ENCODE measurements around the gene CARD9.

The CARD9 gene

DNA sequence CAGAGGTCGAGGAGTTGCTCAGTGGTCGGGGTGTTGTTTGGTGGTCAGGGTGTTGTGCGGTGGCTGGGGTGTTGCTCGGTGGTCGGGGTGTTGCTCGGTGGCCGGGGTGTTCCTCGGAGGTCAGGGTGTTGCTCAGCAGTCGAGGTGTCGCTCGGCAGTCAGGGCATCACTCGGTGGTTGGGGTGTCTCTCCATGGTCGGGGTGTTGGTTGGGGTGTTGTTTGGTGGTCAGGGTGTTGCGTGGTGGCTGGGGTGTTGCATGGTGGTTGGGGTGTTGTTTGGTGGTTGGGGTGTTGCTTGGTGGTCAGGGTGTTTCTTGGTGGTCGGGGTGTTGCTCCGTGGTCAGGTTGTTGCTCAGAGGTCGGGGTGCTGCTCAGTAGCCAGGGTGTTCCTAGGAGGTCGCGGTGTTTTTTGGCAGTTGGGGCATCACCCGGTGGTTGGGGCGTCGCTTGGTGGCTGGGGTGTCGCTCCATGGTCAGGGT is 57.2 kb downstream of the CARD9 start:
- TF ChIP-seq CTCF (IDR thresholded peaks at IDR 0.05; ENCODE audit: low read depth, low read length, poor library complexity, severe bottlenecking) = no peak
- TF ChIP-seq EZH2phosphoT487 (IDR thresholded peaks at IDR 0.05; ENCODE audit: borderline replicate concordance, low read length) = no peak
- H3K4me2 ChIP-seq (ENCODE audit: low read length) = no peak overlapping the region

DNA sequence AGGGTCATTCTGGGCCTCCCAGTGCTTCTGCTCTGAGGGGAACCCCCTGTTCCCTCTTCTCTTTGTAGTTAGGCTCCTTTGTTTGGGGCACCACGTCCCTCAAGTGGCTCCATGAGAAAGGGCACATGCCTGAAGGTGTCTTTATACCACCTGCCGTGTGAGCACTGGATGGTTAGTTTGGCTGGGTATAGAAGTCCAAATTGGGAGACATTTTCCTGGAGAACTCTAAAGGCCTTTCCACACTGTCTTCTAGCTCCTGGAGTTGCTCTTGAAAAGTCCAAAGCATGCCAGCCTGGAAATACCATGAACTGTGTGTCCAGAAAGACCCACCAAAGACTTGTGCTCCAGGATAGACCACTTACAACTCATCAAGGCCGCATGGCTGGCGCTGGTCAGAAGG is 58.5 kb downstream of the CARD9 start:
- no peak overlapping the region for H3K27ac ChIP-seq (ENCODE audit: low read depth, low read length)
- no peaks in the 10 kb centered on the region for H3K27me3 ChIP-seq (ENCODE audit: control insufficient read depth, low read length)
- TF ChIP-seq EZH2phosphoT487 (IDR thresholded peaks at IDR 0.05; ENCODE audit: borderline replicate concordance, low read length) (no peak), CTCF (IDR thresholded peaks at IDR 0.05; ENCODE audit: low read depth, low read length, poor library complexity, severe bottlenecking) (no peak)

More for the DNA sequence above, 57.2 kb downstream of the CARD9 start:
- Histone ChIP-seq H3K4me3 (ENCODE audit: low read length) (no peak overlapping the region), H3K79me2 (ENCODE audit: control insufficient read depth, low read length) (no peaks in the 10 kb centered on the region), H3K36me3 (ENCODE audit: control insufficient read depth, low read length) (no peaks in the 10 kb centered on the region), H3K9me2 (replicated peaks; ENCODE audit: control insufficient read depth, low read length) (no peaks in the 10 kb centered on the region), H3K27ac (ENCODE audit: low read depth, low read length) (no peak overlapping the region), H3F3A (ENCODE audit: control insufficient read depth, insufficient read depth) (no peaks in the 10 kb centered on the region), H4K20me1 (ENCODE audit: control insufficient read depth, insufficient read depth, low read depth, low read length) (no peaks in the 10 kb centered on the region), H3K9me3 (ENCODE audit: control insufficient read depth, insufficient read depth, low read length) (peaks cover 20% of the 10 kb centered on the region), H3K27me3 (ENCODE audit: control insufficient read depth, low read length) (no peaks in the 10 kb centered on the region), H3K4me1 (ENCODE audit: control insufficient read depth, low read length) (peaks cover 49% of the 10 kb centered on the region)

DNA sequence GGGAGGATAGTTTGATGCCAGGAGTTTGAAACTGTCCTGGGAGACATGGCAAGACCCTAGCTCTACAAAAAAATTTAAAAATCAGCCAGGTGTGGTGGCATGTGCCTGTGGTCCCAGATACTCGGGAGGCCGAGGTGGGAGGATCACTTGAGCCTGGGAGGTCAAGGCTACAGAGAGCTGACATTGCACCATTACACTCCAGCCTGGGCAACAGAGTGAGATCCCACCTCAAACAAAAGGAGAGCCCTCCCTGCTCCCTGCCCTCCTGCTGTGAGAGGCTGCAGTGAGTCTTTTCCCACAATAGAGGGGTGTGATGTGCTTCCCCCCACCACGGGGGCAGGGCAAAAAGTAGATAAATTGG is 59.4 kb downstream of the CARD9 start:
- no peaks in the 10 kb centered on the region for H4K20me1 ChIP-seq (ENCODE audit: control insufficient read depth, insufficient read depth, low read depth, low read length)
- H3K4me3 ChIP-seq (ENCODE audit: low read length) = no peak overlapping the region
- H3K4me2 ChIP-seq (ENCODE audit: low read length) = no peak overlapping the region
- peaks cover 53% of the 10 kb centered on the region for H3K4me1 ChIP-seq (ENCODE audit: control insufficient read depth, low read length)
- no peak overlapping the region for H3K27ac ChIP-seq (ENCODE audit: low read depth, low read length)
- no peaks in the 10 kb centered on the region for H3K9me2 ChIP-seq (replicated peaks; ENCODE audit: control insufficient read depth, low read length)
- no peaks in the 10 kb centered on the region for H3F3A ChIP-seq (ENCODE audit: control insufficient read depth, insufficient read depth)
- H3K36me3 ChIP-seq (ENCODE audit: control insufficient read depth, low read length) = no peaks in the 10 kb centered on the region
- H3K79me2 ChIP-seq (ENCODE audit: control insufficient read depth, low read length) = no peaks in the 10 kb centered on the region
- H3K27me3 ChIP-seq (ENCODE audit: control insufficient read depth, low read length) = no peaks in the 10 kb centered on the region
- TF ChIP-seq EZH2phosphoT487 (IDR thresholded peaks at IDR 0.05; ENCODE audit: borderline replicate concordance, low read length) (no peak), CTCF (IDR thresholded peaks at IDR 0.05; ENCODE audit: low read depth, low read length, poor library complexity, severe bottlenecking) (no peak)
- peaks cover 20% of the 10 kb centered on the region for H3K9me3 ChIP-seq (ENCODE audit: control insufficient read depth, insufficient read depth, low read length)

More for the DNA sequence above, 58.5 kb downstream of the CARD9 start:
- peaks cover 20% of the 10 kb centered on the region for H3K9me3 ChIP-seq (ENCODE audit: control insufficient read depth, insufficient read depth, low read length)
- no peaks in the 10 kb centered on the region for H4K20me1 ChIP-seq (ENCODE audit: control insufficient read depth, insufficient read depth, low read depth, low read length)
- H3F3A ChIP-seq (ENCODE audit: control insufficient read depth, insufficient read depth) = no peaks in the 10 kb centered on the region
- H3K4me3 ChIP-seq (ENCODE audit: low read length) = no peak overlapping the region
- no peaks in the 10 kb centered on the region for H3K36me3 ChIP-seq (ENCODE audit: control insufficient read depth, low read length)
- H3K4me1 ChIP-seq (ENCODE audit: control insufficient read depth, low read length) = peaks cover 52% of the 10 kb centered on the region
- H3K79me2 ChIP-seq (ENCODE audit: control insufficient read depth, low read length) = no peaks in the 10 kb centered on the region
- no peaks in the 10 kb centered on the region for H3K9me2 ChIP-seq (replicated peaks; ENCODE audit: control insufficient read depth, low read length)
- no peak overlapping the region for H3K4me2 ChIP-seq (ENCODE audit: low read length)

Data from DOHH2 (cell line).